ENCODE measurements around the gene CAAP1. TPM values are rescaled to one million over a fixed set of nuclear protein-coding genes. Genes with fewer than 3 reads are reported as not detected.

Gene CAAP1
- total and polyA plus RNA-seq, 2 of the 8 experiments (the other 6 are each of a cell fraction or from before 2014, with no cell fraction given) = 9.5 to 36.7 TPM

GRCh38 chr9:26891726-26892125 lies 876 bp downstream of the CAAP1 start (continued):
- no peak for TF ChIP-seq RXRA (IDR thresholded peaks at IDR 0.05; ENCODE audit: insufficient read depth, low read depth, low read length)
- no peak for TF ChIP-seq SAP30 (IDR thresholded peaks at IDR 0.05; ENCODE audit: insufficient read depth, insufficient replicate concordance, low read length)
- TF ChIP-seq MAX (IDR thresholded peaks at IDR 0.05) = no peak
- no peak for TF ChIP-seq GABPA (IDR thresholded peaks at IDR 0.05; ENCODE audit: borderline replicate concordance, insufficient read depth, low read length)
